Memory B cell (primary cell): ENCODE data around the gene EP300.

Experiments used
- ATAC-seq: fragments of 150-1000 bp; cut with Tn5 transposase; 2 replicates; pipeline ENCODE4 v1.10.0; 2021; ENCODE audit warnings: low read depth, mild to moderate bottlenecking, moderate library complexity
- DNase-seq, 2 donors: peaks; one replicate each; pipeline ENCODE4 v3.0.0; 2022; ENCODE audit warnings: low spot score in 2 of 2
- H3K27ac Mint-ChIP-seq: one replicate; pipeline ENCODE4 v1.8.0; 2022; ENCODE audit warnings: mild to moderate bottlenecking, moderate library complexity, mixed read lengths
- H3K27me3 Mint-ChIP-seq: one replicate; pipeline ENCODE4 v1.8.0; 2022; ENCODE audit warnings: mixed read lengths
- H3K36me3 Mint-ChIP-seq: one replicate; pipeline ENCODE4 v1.8.0; 2022; ENCODE audit warnings: mild to moderate bottlenecking, mixed read lengths
- H3K4me1 Mint-ChIP-seq: one replicate; pipeline ENCODE4 v1.8.0; 2022; ENCODE audit warnings: mixed read lengths
- H3K4me3 Mint-ChIP-seq: one replicate; pipeline ENCODE4 v1.8.0; 2022; ENCODE audit warnings: mild to moderate bottlenecking, moderate library complexity, mixed read lengths
- H3K9me3 Mint-ChIP-seq: one replicate; pipeline ENCODE4 v1.8.0; 2022; ENCODE audit warnings: mixed read lengths

EP300 gene

GRCh38 chr22:41197038-41197972, 104.9 kb downstream of the EP300 start:
- Mint-ChIP-seq H3K4me1 (peaks cover 9% of the 10 kb centered on the region), H3K9me3 (no peaks in the 10 kb centered on the region), H3K36me3 (no peaks in the 10 kb centered on the region), H3K4me3 (peak overlapping the region; percentile 82), H3K27ac (no peak overlapping the region), H3K27me3 (peaks cover 3% of the 10 kb centered on the region)
- ATAC-seq, result peak; percentile 88
- peak; percentile 69 to 79 for DNase-seq

GRCh38 chr22:41198027-41198580, 105.7 kb downstream of the EP300 start:
- H3K4me1 Mint-ChIP-seq, result peaks cover 9% of the 10 kb centered on the region
- ATAC-seq, result no peak
- H3K9me3 Mint-ChIP-seq, result no peaks in the 10 kb centered on the region
- no peaks in the 10 kb centered on the region for H3K36me3 Mint-ChIP-seq
- H3K4me3 Mint-ChIP-seq, result peak overlapping the region; percentile 82
- no peak overlapping the region for H3K27ac Mint-ChIP-seq
- no peak for DNase-seq
- peaks cover 4% of the 10 kb centered on the region for H3K27me3 Mint-ChIP-seq

GRCh38 chr22:41201141-41201540, 108.7 kb downstream of the EP300 start:
- Mint-ChIP-seq H3K9me3 (no peaks in the 10 kb centered on the region), H3K27ac (no peak overlapping the region), H3K27me3 (peaks cover 5% of the 10 kb centered on the region), H3K4me1 (peaks cover 20% of the 10 kb centered on the region), H3K36me3 (no peaks in the 10 kb centered on the region), H3K4me3 (no peak overlapping the region)
- ATAC-seq (no peak), DNase-seq (no peak)

- no peaks in the 10 kb centered on the region for H3K36me3 Mint-ChIP-seq
- no peak overlapping the region for H3K27ac Mint-ChIP-seq
- no peak for ATAC-seq
- H3K27me3 Mint-ChIP-seq, result peaks cover 5% of the 10 kb centered on the region
- no peak for DNase-seq
- peaks cover 20% of the 10 kb centered on the region for H3K4me1 Mint-ChIP-seq
- no peak overlapping the region for H3K4me3 Mint-ChIP-seq
- no peaks in the 10 kb centered on the region for H3K9me3 Mint-ChIP-seq
Observed at GRCh38 chr22:41203118-41203517, 110.7 kb downstream of the EP300 start.

- Mint-ChIP-seq H3K27me3 (peaks cover 5% of the 10 kb centered on the region), H3K4me3 (no peak overlapping the region), H3K36me3 (no peaks in the 10 kb centered on the region), H3K27ac (peak overlapping the region; percentile 82), H3K9me3 (no peaks in the 10 kb centered on the region), H3K4me1 (peaks cover 15% of the 10 kb centered on the region)
- DNase-seq (no peak), ATAC-seq (no peak)
Observed at GRCh38 chr22:41204066-41204465, 111.7 kb downstream of the EP300 start.

- peak within 1 kb of the TSS; percentile 89 for H3K27ac Mint-ChIP-seq
- H3K4me1 Mint-ChIP-seq, result peaks cover 19% of the 10 kb centered on the region
- peak; percentile 93 to 97 for DNase-seq
- peak; percentile 98 for ATAC-seq
- peaks cover 6% of the 10 kb centered on the region for H3K36me3 Mint-ChIP-seq
- peak within 1 kb of the TSS; percentile 89 for H3K4me3 Mint-ChIP-seq
- H3K27me3 Mint-ChIP-seq, result peaks cover 2% of the 10 kb centered on the region
- no peaks in the 10 kb centered on the region for H3K9me3 Mint-ChIP-seq
Observed at GRCh38 chr22:41204992-41205900, 112.9 kb downstream of the EP300 start, which contains the start of gene L3MBTL2. TSS of gene L3MBTL2 (plus strand) at chr22:41205312. CDS start at chr22:41205363, 51 bp downstream.

GRCh38 chr22:41206719-41207118, 114.3 kb downstream of the EP300 start:
- H3K27ac Mint-ChIP-seq, result no peak overlapping the region
- peaks cover 7% of the 10 kb centered on the region for H3K36me3 Mint-ChIP-seq
- no peaks in the 10 kb centered on the region for H3K9me3 Mint-ChIP-seq
- H3K27me3 Mint-ChIP-seq, result peaks cover 2% of the 10 kb centered on the region
- ATAC-seq, result no peak
- peak overlapping the region; percentile 89 for H3K4me3 Mint-ChIP-seq
- peaks cover 19% of the 10 kb centered on the region for H3K4me1 Mint-ChIP-seq
- no peak for DNase-seq

- no peaks in the 10 kb centered on the region for H3K9me3 Mint-ChIP-seq
Observed at GRCh38 chr22:41215409-41215808, 123.0 kb downstream of the EP300 start.

GRCh38 chr22:41215926-41216325, 123.5 kb downstream of the EP300 start:
- DNase-seq, result no peak
- no peak for ATAC-seq
- Mint-ChIP-seq H3K36me3 (peaks cover 12% of the 10 kb centered on the region), H3K4me1 (peaks cover 10% of the 10 kb centered on the region), H3K4me3 (no peak overlapping the region), H3K9me3 (no peaks in the 10 kb centered on the region), H3K27ac (no peak overlapping the region), H3K27me3 (no peaks in the 10 kb centered on the region)

More at GRCh38 chr22:41215409-41215808, 123.0 kb downstream of the EP300 start:
- H3K27me3 Mint-ChIP-seq, result no peaks in the 10 kb centered on the region
- H3K4me1 Mint-ChIP-seq, result peaks cover 10% of the 10 kb centered on the region
- peaks cover 10% of the 10 kb centered on the region for H3K36me3 Mint-ChIP-seq
- no peak overlapping the region for H3K4me3 Mint-ChIP-seq
- no peak overlapping the region for H3K27ac Mint-ChIP-seq
- ATAC-seq (no peak), DNase-seq (no peak)

- no peak for DNase-seq
- Mint-ChIP-seq H3K4me1 (peaks cover 10% of the 10 kb centered on the region), H3K27me3 (no peaks in the 10 kb centered on the region), H3K9me3 (no peaks in the 10 kb centered on the region), H3K27ac (peak overlapping the region; percentile 61), H3K4me3 (no peak overlapping the region), H3K36me3 (peaks cover 16% of the 10 kb centered on the region)
- ATAC-seq, result no peak
Observed at GRCh38 chr22:41216984-41217383, 124.6 kb downstream of the EP300 start.

GRCh38 chr22:41217553-41218157, 125.3 kb downstream of the EP300 start:
- ATAC-seq (peak; percentile 92), DNase-seq (no peak)
- Mint-ChIP-seq H3K27ac (peak overlapping the region; percentile 61), H3K36me3 (peaks cover 14% of the 10 kb centered on the region), H3K27me3 (no peaks in the 10 kb centered on the region), H3K4me3 (peak overlapping the region; percentile 68), H3K9me3 (no peaks in the 10 kb centered on the region), H3K4me1 (peaks cover 10% of the 10 kb centered on the region)

GRCh38 chr22:41222846-41223507, 130.6 kb downstream of the EP300 start:
- Mint-ChIP-seq H3K4me3 (no peak overlapping the region), H3K9me3 (no peaks in the 10 kb centered on the region), H3K4me1 (peaks cover under 1% of the 10 kb centered on the region), H3K27me3 (no peaks in the 10 kb centered on the region), H3K36me3 (peaks cover 21% of the 10 kb centered on the region), H3K27ac (no peak overlapping the region)
- ATAC-seq (no peak), DNase-seq (no peak)

- no peaks in the 10 kb centered on the region for H3K4me1 Mint-ChIP-seq
- DNase-seq (no peak), ATAC-seq (no peak)
- H3K4me3 Mint-ChIP-seq, result no peak overlapping the region
- H3K27me3 Mint-ChIP-seq, result no peaks in the 10 kb centered on the region
- no peak overlapping the region for H3K27ac Mint-ChIP-seq
- no peaks in the 10 kb centered on the region for H3K9me3 Mint-ChIP-seq
- peaks cover 23% of the 10 kb centered on the region for H3K36me3 Mint-ChIP-seq
Observed at GRCh38 chr22:41223535-41223934, 131.1 kb downstream of the EP300 start.
